PC-3 (cell line): ENCODE results near the gene SPTLC2.

Source experiments
- EZH2 ChIP-seq: fragments of 300-600 bp; sonication (generic); IDR thresholded peaks from one replicate; pipeline ENCODE4 v1.6.1; 2017; ENCODE audit warnings: antibody characterized with exemption, mild to moderate bottlenecking, low read length; ENCODE audit not compliant: unreplicated experiment
- EZH2phosphoT487 ChIP-seq: fragments of 300-600 bp; sonication (generic); IDR thresholded peaks from 2 replicates; pipeline ENCODE4 v1.6.1; 2018; ENCODE audit warnings: mild to moderate bottlenecking, antibody characterized with exemption, low read length, borderline replicate concordance
- TF ChIP-seq, protein P1 (sequence below): fragments of 300-600 bp; sonication (generic); conservative IDR thresholded peaks from 2 replicates; pipeline ENCODE4 v1.5.1; 2017; ENCODE audit warnings: antibody characterized with exemption, low read depth, mild to moderate bottlenecking, low read length

DNA sequence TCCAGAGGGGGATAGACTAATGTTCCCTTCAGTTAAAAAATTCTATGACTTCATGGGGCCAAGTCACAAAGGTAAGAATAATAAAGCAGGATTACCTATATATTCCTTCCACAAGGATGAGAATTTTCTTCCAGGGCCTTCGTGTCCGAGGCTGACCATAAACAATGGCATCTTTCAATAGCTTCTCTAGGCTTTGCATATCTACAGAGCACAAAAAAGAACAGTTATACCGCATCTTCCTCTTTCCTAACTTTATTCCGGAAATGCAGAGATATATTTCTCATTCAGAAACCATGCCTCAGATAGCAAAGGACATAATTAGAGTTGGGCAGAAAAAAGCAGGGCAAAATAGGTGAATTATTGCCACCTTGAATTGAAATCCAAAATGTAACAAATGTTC is 59.5 kb downstream of the SPTLC2 start:
- TF ChIP-seq EZH2phosphoT487 = no peak
- TF ChIP-seq, protein P1, sequence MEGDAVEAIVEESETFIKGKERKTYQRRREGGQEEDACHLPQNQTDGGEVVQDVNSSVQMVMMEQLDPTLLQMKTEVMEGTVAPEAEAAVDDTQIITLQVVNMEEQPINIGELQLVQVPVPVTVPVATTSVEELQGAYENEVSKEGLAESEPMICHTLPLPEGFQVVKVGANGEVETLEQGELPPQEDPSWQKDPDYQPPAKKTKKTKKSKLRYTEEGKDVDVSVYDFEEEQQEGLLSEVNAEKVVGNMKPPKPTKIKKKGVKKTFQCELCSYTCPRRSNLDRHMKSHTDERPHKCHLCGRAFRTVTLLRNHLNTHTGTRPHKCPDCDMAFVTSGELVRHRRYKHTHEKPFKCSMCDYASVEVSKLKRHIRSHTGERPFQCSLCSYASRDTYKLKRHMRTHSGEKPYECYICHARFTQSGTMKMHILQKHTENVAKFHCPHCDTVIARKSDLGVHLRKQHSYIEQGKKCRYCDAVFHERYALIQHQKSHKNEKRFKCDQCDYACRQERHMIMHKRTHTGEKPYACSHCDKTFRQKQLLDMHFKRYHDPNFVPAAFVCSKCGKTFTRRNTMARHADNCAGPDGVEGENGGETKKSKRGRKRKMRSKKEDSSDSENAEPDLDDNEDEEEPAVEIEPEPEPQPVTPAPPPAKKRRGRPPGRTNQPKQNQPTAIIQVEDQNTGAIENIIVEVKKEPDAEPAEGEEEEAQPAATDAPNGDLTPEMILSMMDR = no peak
- no peak for TF ChIP-seq EZH2
